NCI-H2107 treated with DMSO at 0.1 percent for 48 hours (cell line): Measurements from ENCODE around the gene AGER.
"Not testable (repeated sequence)": the region's sequence is repeated elsewhere in the genome, so short reads cannot be mapped to it uniquely, and the experiment has no call there.

ENCODE experiments used
- DNase-seq: peaks from one replicate; lab custom pipeline; 2025; ENCODE audit not compliant: unreplicated experiment; lab: John Stamatoyannopoulos, UW

The AGER gene

DNA sequence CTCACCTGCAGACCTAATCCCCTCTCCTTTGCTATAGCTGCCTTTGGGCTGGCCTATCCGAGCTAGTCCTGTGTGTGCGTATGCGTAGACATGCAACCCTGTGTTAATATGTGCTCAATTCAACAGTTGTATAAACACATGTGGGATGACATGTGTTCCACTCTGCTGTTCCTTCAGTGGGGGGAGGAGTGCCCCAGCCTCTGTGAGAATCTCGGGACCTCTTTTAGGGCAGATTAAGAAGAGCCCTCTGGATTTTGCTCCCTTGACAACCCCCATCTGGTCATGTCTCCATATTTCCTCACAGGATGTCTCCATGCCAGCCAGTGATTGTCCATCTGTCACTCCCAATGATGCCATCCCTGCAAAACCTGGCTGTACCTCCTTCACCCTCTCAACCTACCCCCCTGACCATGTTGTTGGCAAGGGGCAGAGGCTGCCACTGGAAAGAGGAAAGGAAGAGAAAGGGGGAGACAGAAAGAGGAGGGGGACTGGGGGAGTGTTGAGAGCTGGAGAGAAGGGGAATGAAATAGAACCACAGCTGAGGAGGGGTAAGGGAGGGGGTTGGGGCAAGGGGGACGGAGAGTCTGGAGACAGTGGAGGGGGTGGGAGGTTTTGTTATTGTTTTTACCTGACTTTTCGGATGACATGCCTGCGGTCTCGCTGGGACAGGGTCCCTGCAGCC is 32.7 kb downstream of the AGER start:
- DNase-seq: no peak

DNA sequence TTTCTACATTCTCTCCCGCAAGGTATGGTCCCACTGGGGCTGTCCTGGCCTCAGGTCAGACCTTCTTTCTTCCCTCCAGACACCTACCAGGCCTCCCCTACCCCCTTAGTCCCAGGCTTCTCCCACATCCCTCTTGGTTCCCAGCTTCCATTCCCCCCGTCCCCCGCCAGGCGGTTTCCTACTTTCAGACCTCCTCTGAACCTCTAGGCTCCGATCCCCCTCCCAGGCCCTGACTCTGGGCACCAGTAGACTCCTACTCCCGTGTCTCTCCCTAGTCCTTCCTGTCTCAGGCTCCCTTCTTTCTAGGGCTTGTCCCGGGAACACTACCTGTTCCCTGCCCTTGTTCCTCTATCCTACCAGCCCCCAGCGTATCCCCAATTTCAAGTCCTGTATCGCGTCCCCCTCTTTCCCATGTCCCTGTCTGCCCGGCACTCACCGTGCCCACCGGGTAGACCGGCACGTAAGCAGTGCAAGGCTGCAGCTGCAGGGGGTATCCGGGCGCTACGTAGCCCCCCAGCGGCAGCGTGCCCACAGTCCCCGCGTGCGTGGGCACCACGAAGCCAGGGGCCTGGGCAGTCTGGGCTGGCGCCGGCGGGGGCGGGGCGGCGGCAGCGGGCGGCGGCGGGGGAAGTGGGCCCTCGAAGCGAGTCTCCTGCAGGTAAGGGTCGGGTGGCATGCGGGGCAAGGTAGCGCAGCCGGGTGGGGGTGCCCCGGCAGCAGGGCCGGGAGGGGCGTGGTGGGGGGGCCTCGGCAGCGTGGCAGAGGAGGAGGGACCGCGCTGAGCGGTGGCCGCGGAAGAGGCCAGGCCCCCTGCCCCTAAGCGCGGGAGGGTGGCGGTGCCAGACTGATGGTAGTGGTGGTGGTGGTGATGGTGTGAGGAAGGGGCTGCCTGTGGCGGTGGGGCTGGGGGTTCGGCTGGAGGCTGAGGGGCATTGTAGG is 33.9 kb downstream of the AGER start:
- no peak for DNase-seq

GRCh38 chr6:32149092-32149755 is 34.8 kb downstream of the AGER start:
- DNase-seq: no peak

DNA sequence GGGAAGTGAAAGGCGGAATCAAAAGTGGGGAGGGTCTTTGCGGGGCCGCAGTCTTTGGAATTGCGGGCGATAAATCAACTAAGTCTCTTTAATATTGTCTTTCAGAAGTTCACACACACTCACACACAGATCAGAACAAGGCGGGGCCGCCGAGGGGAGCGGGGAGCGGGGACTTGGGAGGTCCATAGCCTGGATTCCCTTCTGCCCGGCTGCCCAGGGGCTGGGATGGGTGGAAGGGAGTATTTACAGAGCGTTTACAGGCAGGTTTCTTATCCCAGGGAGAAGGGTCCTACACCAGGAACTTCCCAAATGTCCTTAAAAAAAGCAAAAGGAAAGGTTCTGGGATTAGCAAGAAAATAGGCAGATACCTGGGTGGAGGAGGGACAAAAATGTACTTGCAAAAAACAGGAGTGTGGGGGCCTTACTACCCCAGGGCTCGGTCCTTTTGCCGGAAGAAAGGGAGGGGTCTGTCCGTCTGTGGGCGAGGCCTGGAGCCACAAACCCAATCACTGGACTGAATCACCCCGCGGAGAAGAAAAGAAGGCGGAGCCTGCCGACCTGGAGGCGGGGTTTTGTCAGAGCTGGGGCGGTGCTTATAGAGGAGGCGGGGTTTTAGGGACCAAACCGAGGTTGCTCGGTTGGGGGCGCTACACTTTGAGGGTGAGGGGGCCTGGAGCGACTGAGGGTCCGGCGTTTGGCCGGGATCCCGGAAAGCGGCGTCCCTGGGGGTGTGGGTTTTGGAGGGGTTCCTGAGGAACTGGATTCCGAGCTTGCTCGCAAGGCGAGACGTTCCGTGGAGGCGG is 35.6 kb downstream of the AGER start:
- DNase-seq: no peak

DNA sequence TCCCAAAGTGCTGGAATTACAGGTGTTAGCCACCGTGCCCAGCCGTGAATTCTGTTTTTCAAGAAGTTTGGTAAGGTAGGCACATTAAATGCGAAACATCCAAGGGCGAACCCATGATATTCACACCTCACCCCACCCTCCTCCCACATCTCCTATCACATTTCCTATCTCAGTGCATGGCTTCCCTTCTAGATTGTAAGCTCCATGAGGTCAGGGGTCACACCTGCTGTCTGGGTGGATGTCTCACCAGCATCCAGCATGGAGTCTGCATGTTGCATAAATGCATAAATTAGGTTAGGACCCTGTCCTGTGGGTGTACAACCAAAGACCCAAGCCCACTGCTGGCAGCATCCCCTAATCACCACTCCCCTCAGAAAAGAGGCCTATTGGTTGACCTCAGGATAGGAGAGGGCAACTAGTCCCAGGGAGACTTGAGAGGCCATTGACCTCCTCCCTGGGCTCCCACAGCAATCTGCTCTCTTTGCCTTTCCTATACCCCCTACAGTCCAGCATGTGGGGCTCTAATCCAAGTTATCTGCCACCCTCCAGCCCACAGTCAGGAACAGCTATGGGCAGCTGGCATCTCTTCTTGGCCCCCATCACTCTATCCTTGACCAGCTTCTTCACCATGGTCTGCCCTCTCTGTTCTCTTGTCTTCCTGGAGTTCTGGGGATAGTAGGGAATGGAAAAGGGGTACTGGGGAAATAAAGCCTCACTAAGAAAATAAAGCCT is 36.5 kb downstream of the AGER start:
- DNase-seq: no peak

- no peak for DNase-seq
These were observed 37.4 kb downstream of the AGER start for GRCh38 chr6:32146687-32147086.

- no peak for DNase-seq
These were observed 37.8 kb downstream of the AGER start for GRCh38 chr6:32146287-32146686.

DNA sequence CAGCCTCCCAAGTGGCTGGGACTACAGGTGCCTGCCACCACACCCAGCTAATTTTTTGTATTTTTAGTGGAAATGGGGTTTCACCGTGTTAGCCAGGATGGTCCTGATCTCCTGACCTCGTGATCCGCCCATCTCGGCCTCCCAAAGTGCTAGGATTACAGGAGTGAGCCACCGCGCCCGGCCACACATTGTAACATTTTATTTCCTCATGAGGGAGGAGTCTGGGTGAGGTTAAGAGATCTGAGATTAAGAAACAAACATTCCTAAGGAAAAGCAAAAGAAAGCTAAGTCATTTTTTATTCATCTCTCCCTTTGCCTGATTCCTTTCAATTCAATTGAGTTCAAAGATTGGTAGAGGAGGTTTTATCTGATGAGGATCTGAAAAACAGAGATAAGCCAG is 39.8 kb downstream of the AGER start:
- not testable (repeated sequence) for DNase-seq

DNA sequence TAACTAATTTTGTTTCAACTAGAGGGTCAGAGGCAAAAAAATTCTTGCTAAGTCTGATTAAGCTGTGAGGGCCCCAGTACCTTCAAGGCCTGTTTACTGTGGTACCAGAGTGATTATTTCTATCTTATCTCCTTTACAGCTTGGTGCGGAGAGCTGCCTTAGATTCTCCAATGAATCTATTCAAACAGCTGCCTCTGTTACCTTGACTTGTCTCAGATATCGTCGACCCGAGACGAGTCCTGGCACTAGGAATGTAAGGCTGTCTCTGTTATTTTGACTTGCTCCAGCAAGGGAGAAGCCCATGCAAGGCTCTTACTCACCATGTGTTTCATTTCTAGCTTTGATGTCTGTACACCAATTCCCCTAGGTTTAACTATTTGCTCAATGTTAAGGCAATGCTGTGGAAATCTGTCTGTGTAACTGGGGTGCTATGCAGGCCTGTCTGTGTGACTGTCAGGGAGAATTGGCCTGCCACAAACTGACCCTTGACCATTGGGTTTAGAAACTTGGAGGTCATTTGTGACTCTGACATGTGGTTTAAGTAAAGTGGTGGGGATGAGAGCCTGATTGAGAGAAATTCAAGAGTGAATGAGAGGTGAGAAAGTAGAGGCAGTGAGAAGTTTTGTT is 43.5 kb downstream of the AGER start:
- DNase-seq: no peak

DNA sequence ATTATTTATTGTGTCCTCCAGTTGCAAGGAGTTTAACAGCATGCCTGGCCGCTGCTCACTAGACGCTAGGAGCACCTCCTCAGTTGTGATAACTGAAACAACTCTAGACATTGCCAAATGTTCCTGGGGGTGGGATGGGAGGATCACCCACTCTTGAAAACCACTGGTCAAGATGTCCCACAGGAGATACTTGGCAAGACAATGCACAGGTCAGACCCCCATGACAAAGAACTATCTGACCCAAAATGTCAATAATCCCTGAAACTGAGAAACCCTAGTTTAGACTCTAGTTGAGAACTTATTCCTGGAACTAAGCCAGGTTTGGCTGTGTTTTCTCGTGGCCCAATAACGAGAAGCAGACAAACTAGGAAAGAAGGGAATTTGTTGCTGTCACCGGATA is 44.5 kb downstream of the AGER start:
- no peak for DNase-seq

- no peak for DNase-seq
These were observed 46.6 kb downstream of the AGER start for GRCh38 chr6:32137454-32137853.

GRCh38 chr6:32133786-32134185 is 50.3 kb downstream of the AGER start:
- DNase-seq: no peak

DNA sequence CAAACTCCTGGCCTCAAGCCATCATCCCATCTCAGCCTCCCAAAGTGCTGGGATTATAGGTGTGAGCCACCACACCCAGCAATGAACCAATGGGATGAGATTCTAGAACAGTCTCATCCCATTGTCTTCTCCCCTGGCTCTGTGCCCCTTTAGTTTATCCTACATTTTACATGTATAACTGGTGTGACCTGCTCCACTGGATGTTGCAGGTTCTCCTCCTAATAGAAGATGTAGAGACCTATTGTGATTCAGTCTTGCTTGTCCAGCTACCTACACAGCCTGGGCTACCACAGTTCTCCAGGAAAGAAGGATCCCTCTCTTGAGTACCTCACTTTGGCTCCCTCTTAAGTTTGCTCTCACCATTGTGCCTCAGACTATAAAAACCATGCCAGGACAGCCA is 51.9 kb downstream of the AGER start:
- DNase-seq: no peak

DNA sequence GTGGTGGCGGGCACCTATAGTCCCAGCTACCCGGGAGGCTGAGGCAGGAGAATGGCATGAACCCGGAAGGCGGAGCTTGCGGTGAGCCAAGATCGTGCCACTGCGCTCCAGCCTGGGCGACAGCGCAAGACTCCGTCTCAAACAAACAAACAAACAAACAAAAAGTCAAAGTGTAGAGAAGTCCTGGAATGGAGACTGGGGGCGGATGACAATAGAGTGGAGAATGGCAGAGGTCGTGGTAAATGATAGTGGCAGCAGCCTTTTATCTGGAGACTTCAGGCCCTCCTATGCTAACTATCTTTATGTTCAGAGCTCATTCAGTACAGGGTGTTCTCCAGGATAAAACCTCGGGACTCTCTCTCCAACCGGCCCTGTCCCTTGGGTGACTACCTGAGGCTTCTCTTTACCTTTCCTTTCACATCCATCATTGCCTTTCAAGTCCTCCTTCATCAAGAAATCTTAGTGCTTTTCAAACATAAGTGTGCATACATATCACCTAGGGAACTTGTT is 52.6 kb downstream of the AGER start:
- no peak for DNase-seq
